MCF 10A (cell line): ENCODE measurements around the gene CCIN. TPM values are rescaled to one million over a fixed set of nuclear protein-coding genes. Genes with fewer than 3 reads are reported as not detected.

Source experiments
- BruUV-seq: library from RNA; stranded (reverse); fragments of 400-500 nt; replicated peaks from 2 replicates; lab custom pipeline; 2021; lab: Mats Ljungman, UMichigan
- CTCF ChIA-PET: fragments of 300-600 bp; sonication (Branson Sonifier 250); formaldehyde crosslinking; extraction: SDS; loops from one replicate; lab custom pipeline; 2021; ENCODE audit warnings: antibody characterized with exemption, inconsistent platforms; lab: Yijun Ruan, JAX
- POLR2A ChIA-PET: fragments of 300-600, 350-650 bp; sonication (Branson Sonifier 250); formaldehyde crosslinking; extraction: SDS; loops from one replicate; lab custom pipeline; 2020; ENCODE audit warnings: antibody characterized with exemption, inconsistent platforms; lab: Yijun Ruan, JAX
- DNase-seq: peaks from one replicate; pipeline ENCODE4 v3.0.0-alpha.2; 2018; ENCODE audit not compliant: unreplicated experiment
- H3K27ac Mint-ChIP-seq: one replicate; pipeline ENCODE4 v1.8.0; 2022; ENCODE audit warnings: mild to moderate bottlenecking, low read depth, mixed read lengths; ENCODE audit not compliant: unreplicated experiment
- H3K27me3 Mint-ChIP-seq: one replicate; pipeline ENCODE4 v1.8.0; 2022; ENCODE audit warnings: mixed read lengths; ENCODE audit not compliant: insufficient read depth, unreplicated experiment
- H3K36me3 Mint-ChIP-seq: one replicate; pipeline ENCODE4 v1.8.0; 2022; ENCODE audit warnings: mild to moderate bottlenecking, moderate library complexity, mixed read lengths; ENCODE audit not compliant: insufficient read depth, unreplicated experiment
- H3K4me1 Mint-ChIP-seq: one replicate; pipeline ENCODE4 v1.8.0; 2022; ENCODE audit warnings: mixed read lengths; ENCODE audit not compliant: insufficient read depth, unreplicated experiment
- H3K4me3 Mint-ChIP-seq: one replicate; pipeline ENCODE4 v1.8.0; 2022; ENCODE audit warnings: mild to moderate bottlenecking, moderate library complexity, mixed read lengths; ENCODE audit not compliant: unreplicated experiment
- H3K9me3 Mint-ChIP-seq: one replicate; pipeline ENCODE4 v1.8.0; 2022; ENCODE audit warnings: mixed read lengths; ENCODE audit not compliant: unreplicated experiment
- intact Hi-C: fragments of 100-400 bp; cut with micrococcal nuclease; formaldehyde crosslinking; loops from 2 replicates; pipeline ENCODE4 v1.14.1; 2022
- total RNA-seq: library from RNA; stranded (reverse); gene quantifications from 2 replicates; pipeline ENCODE4 v1.2.3, GENCODE V29; 2022
- TF ChIP-seq, protein P1 (sequence below): fragments of 200-600 bp; IDR thresholded peaks from one replicate; pipeline ENCODE4 v1.8.0; 2022; ENCODE audit warnings: antibody characterized with exemption, mild to moderate bottlenecking; ENCODE audit not compliant: unreplicated experiment

The CCIN gene
- total RNA-seq, 1 experiment from 2014 or later, result not detected

DNA sequence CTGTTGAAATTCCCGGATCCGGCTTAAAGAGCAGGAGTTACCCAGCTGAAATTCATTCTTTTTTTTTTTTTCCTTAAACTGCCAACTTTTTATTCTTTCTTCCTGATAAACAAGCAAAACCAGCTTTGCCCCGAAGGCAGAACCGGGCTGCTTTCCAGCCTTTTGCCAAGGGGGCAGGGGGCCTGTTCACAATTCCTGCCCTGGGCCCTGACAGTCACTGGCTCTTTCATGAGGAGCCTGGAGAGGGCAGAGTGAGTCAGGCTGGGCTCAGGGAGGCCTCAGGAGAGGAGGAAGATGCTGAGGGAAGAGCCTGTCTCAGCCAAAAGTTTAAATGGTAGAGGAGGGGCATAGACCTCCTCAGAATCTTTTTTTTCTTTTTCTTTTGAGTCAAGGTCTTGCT, 27.9 kb upstream of the CCIN start:
- CTCF ChIA-PET, result interaction anchor here (1.5 kb wide), 1 partner anchor 25 kb away, joined by 8 read pairs; no protein-coding TSS in a partner anchor
- POLR2A ChIA-PET, result no interaction called here
- H3K27me3 Mint-ChIP-seq, result peaks cover 50% of the 10 kb centered on the region
- intact Hi-C loops, result loop anchor here (1.0 kb wide), 1 partner anchor 25 kb away; no protein-coding TSS in a partner anchor
- peak; percentile 50 for DNase-seq
- TF ChIP-seq, protein P1, sequence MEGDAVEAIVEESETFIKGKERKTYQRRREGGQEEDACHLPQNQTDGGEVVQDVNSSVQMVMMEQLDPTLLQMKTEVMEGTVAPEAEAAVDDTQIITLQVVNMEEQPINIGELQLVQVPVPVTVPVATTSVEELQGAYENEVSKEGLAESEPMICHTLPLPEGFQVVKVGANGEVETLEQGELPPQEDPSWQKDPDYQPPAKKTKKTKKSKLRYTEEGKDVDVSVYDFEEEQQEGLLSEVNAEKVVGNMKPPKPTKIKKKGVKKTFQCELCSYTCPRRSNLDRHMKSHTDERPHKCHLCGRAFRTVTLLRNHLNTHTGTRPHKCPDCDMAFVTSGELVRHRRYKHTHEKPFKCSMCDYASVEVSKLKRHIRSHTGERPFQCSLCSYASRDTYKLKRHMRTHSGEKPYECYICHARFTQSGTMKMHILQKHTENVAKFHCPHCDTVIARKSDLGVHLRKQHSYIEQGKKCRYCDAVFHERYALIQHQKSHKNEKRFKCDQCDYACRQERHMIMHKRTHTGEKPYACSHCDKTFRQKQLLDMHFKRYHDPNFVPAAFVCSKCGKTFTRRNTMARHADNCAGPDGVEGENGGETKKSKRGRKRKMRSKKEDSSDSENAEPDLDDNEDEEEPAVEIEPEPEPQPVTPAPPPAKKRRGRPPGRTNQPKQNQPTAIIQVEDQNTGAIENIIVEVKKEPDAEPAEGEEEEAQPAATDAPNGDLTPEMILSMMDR, result peak; percentile 30
- no peak overlapping the region for H3K4me3 Mint-ChIP-seq
- peaks cover 11% of the 10 kb centered on the region for H3K9me3 Mint-ChIP-seq
- H3K36me3 Mint-ChIP-seq, result no peaks in the 10 kb centered on the region
- H3K27ac Mint-ChIP-seq, result no peak overlapping the region
- peaks cover 11% of the 10 kb centered on the region for H3K4me1 Mint-ChIP-seq
- BruUV-seq, result no TSS peak

DNA sequence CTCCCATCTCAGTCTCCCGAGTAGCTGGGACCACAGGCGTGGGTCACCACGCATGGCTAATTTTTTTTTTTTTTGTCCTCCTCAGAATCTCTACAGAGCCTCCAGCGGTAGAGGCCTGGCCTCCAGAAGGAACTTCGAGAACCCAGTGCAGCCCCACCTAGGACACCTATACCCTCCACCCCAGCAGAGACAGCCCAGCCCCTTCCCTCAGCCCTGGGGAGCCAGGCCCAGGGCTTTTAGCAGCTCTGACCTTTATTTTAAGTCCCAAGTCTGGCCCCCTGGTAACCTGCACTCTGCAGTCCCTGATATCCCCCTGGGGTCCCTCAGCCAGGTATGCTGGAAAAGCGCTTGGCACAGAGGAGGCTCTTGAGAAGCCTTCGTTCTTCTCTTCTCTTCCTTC, 27.4 kb upstream of the CCIN start:
- Mint-ChIP-seq H3K4me3 (no peak overlapping the region), H3K4me1 (peaks cover 11% of the 10 kb centered on the region), H3K36me3 (no peaks in the 10 kb centered on the region), H3K27me3 (peaks cover 50% of the 10 kb centered on the region), H3K9me3 (peaks cover 11% of the 10 kb centered on the region), H3K27ac (no peak overlapping the region)
- DNase-seq, result no peak
- CTCF ChIA-PET, result interaction anchor here (1.5 kb wide), 1 partner anchor 24 kb away, joined by 8 read pairs; no protein-coding TSS in a partner anchor
- TF ChIP-seq, protein P1, result no peak
- intact Hi-C loops, result loop anchor here (1.0 kb wide), 1 partner anchor 25 kb away; no protein-coding TSS in a partner anchor
- POLR2A ChIA-PET, result no interaction called here
- no TSS peak for BruUV-seq

- ChIA-PET POLR2A (interaction anchor here (0.6 to 0.7 kb wide), 2 partner anchors 54 to 124 kb away, joined by 3 read pairs; no protein-coding TSS in a partner anchor), CTCF (interaction anchor here (0.6 to 1.4 kb wide), 3 partner anchors 21 to 233 kb away, joined by 3 to 4 read pairs (median 3); no protein-coding TSS in a partner anchor)
- intact Hi-C loops, result no loop called here
- H3K9me3 Mint-ChIP-seq, result peaks cover 11% of the 10 kb centered on the region
- TF ChIP-seq, protein P1, result no peak
- H3K27me3 Mint-ChIP-seq, result peaks cover 40% of the 10 kb centered on the region
- H3K4me3 Mint-ChIP-seq, result no peak overlapping the region
- no peak for DNase-seq
- no peak overlapping the region for H3K27ac Mint-ChIP-seq
- no TSS peak for BruUV-seq
- peaks cover 4% of the 10 kb centered on the region for H3K4me1 Mint-ChIP-seq
- H3K36me3 Mint-ChIP-seq, result no peaks in the 10 kb centered on the region
Observed at GRCh38 chr9:36142510-36143244, 26.5 kb upstream of the CCIN start.

DNA sequence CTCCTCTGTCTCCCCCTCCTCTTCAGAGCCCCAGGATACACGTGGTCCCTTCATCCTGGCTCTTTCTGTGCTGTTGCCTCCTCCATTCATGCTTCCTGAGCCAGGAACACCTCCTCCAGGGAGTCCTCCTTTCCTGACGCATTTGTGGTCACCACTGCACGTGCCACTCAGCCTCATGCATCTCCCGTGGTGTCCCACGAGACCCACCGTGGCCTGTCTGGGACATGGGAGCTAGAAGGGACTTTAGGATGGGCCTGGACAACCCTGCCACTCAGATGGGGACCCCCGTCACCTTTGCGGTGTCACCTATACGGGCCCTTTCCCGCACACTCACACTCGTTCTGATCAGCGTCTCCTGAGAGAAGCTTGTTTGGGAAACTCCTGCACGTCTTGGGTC, 25.9 kb upstream of the CCIN start:
- H3K27me3 Mint-ChIP-seq, result peaks cover 35% of the 10 kb centered on the region
- H3K4me1 Mint-ChIP-seq, result peaks cover 4% of the 10 kb centered on the region
- no peaks in the 10 kb centered on the region for H3K36me3 Mint-ChIP-seq
- ChIA-PET CTCF (interaction anchor here (0.6 to 2.1 kb wide), 6 partner anchors 10 to 232 kb away, joined by 3 to 5 read pairs (median 3); no protein-coding TSS in a partner anchor), POLR2A (interaction anchor here (0.6 kb wide), 2 partner anchors 55 to 529 kb away, joined by 3 read pairs; no protein-coding TSS in a partner anchor)
- intact Hi-C loops, result no loop called here
- no TSS peak for BruUV-seq
- H3K9me3 Mint-ChIP-seq, result peaks cover 11% of the 10 kb centered on the region
- TF ChIP-seq, protein P1, result no peak
- no peak overlapping the region for H3K27ac Mint-ChIP-seq
- DNase-seq, result no peak
- H3K4me3 Mint-ChIP-seq, result no peak overlapping the region
